HL-60 (cell line): ENCODE measurements around the gene HAUS5.

Experiments
- DNase-seq, 2 experiments: peaks; one replicate each; pipeline ENCODE4 v3.0.0-alpha.2; 2010 to 2020; ENCODE audit warnings: low read depth in 1 of 2, low spot score in 1 of 2
- H3K27ac ChIP-seq: fragments of 250-450 bp; sonication (Bioruptor Pico); replicated peaks from 2 replicates; pipeline ENCODE4 v1.5.1; 2020; ENCODE audit warnings: mild to moderate bottlenecking, moderate library complexity
- H3K27me3 ChIP-seq: fragments of 250-450 bp; sonication (Bioruptor Pico); 2 replicates; pipeline ENCODE4 v1.5.1; 2021; ENCODE audit warnings: mild to moderate bottlenecking, moderate library complexity; ENCODE audit not compliant: insufficient read depth, poor library complexity, severe bottlenecking
- H3K4me3 ChIP-seq: replicated peaks from 2 replicates; pipeline ENCODE4 v1.5.1; 2011; ENCODE audit warnings: mild to moderate bottlenecking, control low read depth, low read length; ENCODE audit not compliant: insufficient read depth
- CTCF ChIP-seq: IDR thresholded peaks from one replicate; pipeline ENCODE4 v1.5.1; 2011; ENCODE audit warnings: low read length, control low read depth, inconsistent platforms; ENCODE audit not compliant: insufficient read depth
- GABPA ChIP-seq: IDR thresholded peaks from 2 replicates; pipeline ENCODE4 v1.6.1; 2012; ENCODE audit warnings: low read depth
- POLR2AphosphoS5 ChIP-seq: IDR thresholded peaks from 2 replicates; pipeline ENCODE4 v1.6.1; 2012; ENCODE audit warnings: low read depth
- REST ChIP-seq: IDR thresholded peaks from 2 replicates; pipeline ENCODE4 v1.6.1; 2012; ENCODE audit warnings: low read depth; ENCODE audit not compliant: insufficient replicate concordance
- SPI1 ChIP-seq: IDR thresholded peaks from 2 replicates; pipeline ENCODE4 v1.6.1; 2012; ENCODE audit warnings: low read depth, mild to moderate bottlenecking, borderline replicate concordance

HAUS5 gene

GRCh38 chr19:35666251-35666913 lies 53.8 kb downstream of the HAUS5 start, which contains the start of gene UPK1A:
UPK1A (plus strand) TSS chr19:35666517; CDS start chr19:35666813, 296 bp downstream.
- H3K27me3 ChIP-seq, result peaks cover 3% of the 10 kb centered on the region
- no peak within 1 kb of the TSS for H3K27ac ChIP-seq
- no peak within 1 kb of the TSS for H3K4me3 ChIP-seq
- no peak for TF ChIP-seq GABPA
- no peak for TF ChIP-seq SPI1
- TF ChIP-seq POLR2AphosphoS5, result no peak
- TF ChIP-seq CTCF, result no peak
- TF ChIP-seq REST, result no peak
- no peak for DNase-seq

- no peak overlapping the region for H3K27ac ChIP-seq
- peaks cover 26% of the 10 kb centered on the region for H3K27me3 ChIP-seq
- no peak for TF ChIP-seq REST
- no peak for TF ChIP-seq CTCF
- no peak for TF ChIP-seq SPI1
- TF ChIP-seq GABPA, result no peak
- no peak for TF ChIP-seq POLR2AphosphoS5
- H3K4me3 ChIP-seq, result no peak overlapping the region
- DNase-seq, result no peak
These were observed 57.0 kb downstream of the HAUS5 start for GRCh38 chr19:35669566-35669965.

GRCh38 chr19:35669974-35670373 lies 57.4 kb downstream of the HAUS5 start:
- no peak overlapping the region for H3K4me3 ChIP-seq
- no peak for DNase-seq
- H3K27me3 ChIP-seq, result peaks cover 28% of the 10 kb centered on the region
- H3K27ac ChIP-seq, result no peak overlapping the region
- no peak for TF ChIP-seq SPI1
- no peak for TF ChIP-seq CTCF
- TF ChIP-seq GABPA, result no peak

GRCh38 chr19:35670686-35671085 lies 58.2 kb downstream of the HAUS5 start:
- TF ChIP-seq POLR2AphosphoS5, result no peak
- TF ChIP-seq CTCF, result no peak
- TF ChIP-seq REST, result no peak
- TF ChIP-seq GABPA, result no peak
- TF ChIP-seq SPI1, result no peak
- Histone ChIP-seq H3K27ac (no peak overlapping the region), H3K27me3 (peaks cover 28% of the 10 kb centered on the region), H3K4me3 (no peak overlapping the region)
- no peak for DNase-seq
